GM21825 (cell line): Measurements from ENCODE around the gene NHS.

Experiments
- ATAC-seq: cut with Tn5 transposase; IDR thresholded peaks from one replicate; pipeline ENCODE4 v1.9.1; 2021; ENCODE audit warnings: mild to moderate bottlenecking, moderate library complexity; ENCODE audit not compliant: unreplicated experiment

Gene NHS

DNA sequence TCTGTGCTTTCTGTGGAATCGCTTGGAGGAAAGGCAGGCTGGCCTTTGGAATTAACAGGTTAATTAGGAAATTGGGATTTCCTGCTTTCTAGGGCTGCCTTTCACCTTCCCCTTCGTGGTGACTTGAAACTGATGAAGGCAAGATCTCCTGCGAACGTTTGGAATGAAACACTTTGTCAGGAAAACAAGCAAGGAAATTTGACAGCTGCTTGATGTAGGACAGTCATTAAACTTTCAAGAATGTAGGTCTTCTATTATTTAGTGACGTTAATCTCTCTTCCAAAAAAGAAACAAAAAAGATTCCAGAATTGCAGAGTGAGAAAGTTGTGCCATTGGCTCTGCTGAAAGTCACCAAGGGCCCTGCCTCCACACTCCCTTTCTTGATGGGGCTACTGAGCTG, 206.6 kb downstream of the NHS start:
- no peak for ATAC-seq

DNA sequence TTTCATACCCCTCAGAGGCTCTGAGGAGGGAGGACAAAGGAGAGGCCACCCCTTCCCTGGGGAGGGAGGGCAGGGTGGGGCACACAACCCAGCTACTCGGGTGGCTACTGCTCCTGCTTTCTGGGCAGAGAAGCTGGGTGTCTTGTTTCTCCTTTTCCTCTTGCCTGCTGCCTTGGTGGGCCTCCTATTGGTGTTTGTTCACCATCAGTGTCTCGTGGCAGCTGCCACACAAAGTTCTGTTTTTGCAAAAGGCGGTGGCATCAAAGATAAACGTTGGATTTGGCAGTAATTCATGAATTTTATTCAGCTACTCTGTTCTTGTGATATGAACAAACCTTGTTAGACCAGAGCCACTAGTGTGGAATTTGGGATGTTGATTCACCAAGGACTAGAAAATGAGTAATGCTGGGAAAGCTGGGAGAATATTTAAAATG, 209.3 kb downstream of the NHS start:
- no peak for ATAC-seq

DNA sequence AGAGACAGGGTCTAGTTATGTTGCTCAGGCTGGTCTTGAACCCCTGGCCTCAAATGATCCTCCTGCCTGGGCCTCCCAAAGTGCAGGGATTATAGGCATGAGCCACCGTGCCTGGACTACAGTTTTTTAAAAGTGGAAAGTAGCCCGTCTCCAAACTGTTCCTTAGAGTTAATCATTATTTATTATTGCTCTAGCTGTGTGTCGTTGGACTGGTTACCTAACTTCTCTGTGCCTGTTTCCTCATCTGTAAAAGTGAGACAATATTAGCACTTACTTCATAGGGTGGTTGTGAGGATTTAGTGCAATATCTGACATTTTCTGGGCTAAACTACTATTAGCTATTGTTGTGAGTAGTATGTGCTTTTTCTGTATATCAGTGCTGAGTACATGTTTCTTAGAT, 210.0 kb downstream of the NHS start:
- ATAC-seq: no peak

DNA sequence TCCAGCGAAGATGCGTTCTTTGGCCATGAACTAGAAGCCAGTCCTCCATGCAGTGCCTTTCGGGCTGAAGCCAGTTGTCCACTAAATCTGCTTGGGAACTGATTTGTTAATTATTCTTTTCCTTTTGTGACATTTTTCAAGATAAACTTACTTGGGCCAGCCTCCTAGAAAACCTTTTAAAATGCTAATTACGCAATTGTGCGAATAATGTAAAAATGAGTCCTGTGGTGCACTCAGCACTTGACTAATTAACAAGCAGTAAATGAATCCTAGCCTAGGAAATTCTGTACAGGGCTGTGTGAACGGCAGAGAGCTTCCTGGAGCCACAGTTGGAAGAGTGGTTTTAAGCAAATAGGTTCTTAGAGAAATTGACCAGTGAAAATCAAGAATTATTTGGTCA, 212.4 kb downstream of the NHS start:
- no peak for ATAC-seq

DNA sequence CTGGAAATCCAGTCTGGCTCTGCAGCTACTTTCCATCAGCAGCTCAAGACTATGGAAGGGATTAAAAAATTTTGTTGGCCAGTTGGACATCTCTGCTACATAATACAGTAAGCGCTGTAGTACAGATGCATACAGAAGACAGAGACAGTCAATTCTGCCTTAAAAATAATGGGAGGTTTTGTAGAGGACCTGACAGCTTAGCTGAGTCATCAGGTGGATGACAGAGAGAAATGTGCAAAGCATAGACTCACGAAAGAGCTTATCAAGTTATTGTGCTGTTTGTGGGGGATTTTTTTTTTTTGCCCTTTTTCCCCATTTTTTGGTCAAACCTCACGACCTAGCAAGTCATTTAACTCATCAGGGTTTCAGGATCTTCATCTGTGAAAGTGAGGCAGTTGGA, 213.3 kb downstream of the NHS start:
- ATAC-seq: no peak

DNA sequence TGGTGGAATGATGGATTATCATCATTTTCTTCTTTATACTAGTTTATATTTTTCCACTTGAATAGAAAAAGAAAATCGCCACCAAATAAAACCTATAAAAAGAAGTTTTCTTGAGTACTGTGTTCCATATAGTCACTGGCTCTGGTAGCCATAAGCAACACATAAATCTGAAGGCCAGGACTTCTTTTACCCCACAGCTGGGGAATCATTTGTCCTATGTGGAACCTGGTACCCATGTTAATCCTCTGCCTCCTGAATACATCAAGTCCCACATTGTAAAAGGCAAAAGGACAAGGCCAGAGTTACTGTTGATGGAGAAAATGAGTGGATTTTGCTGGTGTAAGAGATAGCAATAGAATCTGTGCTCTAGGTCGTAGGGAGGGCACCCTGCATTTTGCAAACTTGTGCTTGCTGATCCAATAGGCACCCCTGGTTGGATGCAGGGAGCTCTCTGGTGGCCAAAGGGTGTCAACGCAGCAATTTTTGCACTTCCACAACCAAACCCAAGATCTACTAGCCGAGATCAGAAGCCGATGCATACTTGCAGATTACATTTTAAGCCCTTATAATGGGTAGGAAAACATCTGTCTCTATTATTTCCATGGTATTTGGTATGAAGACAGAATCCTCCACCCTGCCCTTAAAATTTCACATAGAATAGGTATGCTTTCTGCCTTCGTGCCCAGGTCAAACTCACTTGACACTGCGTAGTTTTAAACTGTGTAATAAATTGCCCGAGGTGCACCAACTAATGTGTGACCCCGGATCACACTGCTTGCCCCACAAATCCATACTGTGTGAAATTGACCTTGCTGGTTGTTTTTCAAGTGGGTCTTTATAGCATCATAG, 216.1 kb downstream of the NHS start:
- ATAC-seq: no peak

DNA sequence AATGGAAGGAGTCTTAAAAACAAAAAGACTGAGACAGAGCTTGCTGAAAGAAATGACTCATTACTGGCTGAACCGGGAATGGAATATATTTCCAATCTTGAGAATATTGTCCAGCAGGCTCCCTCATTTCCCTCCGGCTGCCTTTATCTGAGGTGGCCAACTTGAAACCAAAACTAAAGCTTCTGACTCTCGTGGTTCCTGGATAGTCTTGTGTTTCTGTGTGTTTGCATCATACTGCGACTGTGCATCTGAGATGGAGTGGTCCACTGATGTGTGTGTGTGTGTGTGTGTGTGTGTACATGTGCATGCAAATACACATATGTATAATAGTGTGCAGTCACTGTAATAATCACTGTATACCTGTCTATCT, 216.7 kb downstream of the NHS start:
- ATAC-seq: no peak

DNA sequence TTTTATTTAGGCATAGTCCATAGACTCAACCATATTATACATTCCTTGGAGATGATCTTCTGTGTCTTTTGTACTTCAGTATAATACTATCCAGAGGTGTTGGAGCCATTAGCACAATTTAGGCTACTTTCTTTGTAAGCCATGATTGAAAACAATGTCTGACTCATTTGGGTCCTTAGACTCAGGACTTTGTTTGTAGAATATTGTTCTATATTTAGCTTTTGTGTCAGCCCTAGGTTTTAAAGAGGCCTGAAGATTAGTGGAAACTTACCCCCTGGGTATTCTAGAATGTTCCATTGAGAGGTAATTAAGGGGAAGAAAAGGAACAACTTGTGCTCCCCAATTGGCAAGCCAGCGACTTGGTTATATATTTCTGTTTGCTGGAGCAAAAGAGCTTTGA, 217.1 kb downstream of the NHS start:
- ATAC-seq: no peak

DNA sequence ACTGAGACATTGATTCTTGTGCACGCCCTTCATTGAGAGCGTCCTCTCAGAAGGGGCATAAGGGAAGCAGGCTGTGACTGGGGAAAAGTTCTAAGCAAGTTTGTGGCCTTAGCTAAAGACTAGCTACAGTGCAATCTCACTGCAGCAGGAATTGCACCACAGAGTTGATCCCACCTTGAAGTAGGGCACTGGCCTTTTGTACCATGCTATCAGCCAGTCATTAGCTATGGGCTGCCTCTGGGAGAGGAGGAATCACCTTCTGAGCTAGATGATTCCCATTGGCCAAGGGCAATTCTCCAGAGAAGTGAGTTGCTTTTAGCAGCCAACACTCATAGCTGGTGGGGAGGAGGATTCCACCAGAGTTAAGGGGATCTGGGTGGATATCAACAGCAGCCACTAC, 219.7 kb downstream of the NHS start:
- no peak for ATAC-seq

DNA sequence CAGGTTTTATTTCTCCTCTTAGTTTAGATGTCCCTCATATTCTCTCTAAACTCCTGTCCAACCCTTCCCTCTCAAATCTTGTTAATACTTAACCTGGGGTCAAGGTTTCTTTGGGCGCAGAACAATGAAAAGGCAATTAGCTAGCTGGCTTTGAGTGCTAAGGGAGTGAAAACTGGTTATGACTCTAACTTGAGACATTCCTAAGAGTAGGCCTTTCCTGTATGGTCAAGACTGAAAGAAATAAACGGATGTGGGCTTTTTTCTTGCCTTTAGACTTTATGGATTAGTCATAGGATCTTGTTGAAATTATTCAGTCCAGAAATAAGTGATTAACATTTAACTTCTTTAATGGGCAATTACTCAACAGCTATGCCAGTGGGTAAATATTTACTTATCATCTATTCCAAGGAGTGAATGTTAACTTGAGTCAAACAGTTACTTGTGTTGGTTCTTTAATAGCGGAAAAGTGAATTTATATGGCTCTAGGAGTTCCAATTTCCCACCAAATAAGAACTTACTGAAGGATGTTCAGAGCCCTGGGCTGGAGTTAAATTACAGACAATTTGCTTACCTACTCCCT, 220.5 kb downstream of the NHS start:
- no peak for ATAC-seq

DNA sequence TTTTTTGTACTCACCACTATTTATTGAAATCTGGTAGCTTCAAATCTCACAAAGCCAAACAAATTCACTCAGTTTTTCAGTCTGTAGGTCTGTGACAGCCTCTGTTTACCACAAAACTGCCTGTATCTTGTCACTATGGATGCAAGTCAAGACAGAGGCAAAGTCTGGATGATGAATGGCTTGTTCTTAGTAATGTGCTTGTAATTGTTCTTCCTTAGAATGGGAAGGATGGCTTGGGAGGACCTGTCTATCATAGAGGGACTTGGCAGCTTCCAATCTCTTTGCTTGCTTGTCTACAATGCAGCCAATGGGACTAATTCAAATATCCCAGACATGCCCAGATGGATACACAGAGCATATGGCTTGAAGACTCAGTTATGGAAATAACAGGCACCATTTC, 221.1 kb downstream of the NHS start:
- ATAC-seq: no peak

DNA sequence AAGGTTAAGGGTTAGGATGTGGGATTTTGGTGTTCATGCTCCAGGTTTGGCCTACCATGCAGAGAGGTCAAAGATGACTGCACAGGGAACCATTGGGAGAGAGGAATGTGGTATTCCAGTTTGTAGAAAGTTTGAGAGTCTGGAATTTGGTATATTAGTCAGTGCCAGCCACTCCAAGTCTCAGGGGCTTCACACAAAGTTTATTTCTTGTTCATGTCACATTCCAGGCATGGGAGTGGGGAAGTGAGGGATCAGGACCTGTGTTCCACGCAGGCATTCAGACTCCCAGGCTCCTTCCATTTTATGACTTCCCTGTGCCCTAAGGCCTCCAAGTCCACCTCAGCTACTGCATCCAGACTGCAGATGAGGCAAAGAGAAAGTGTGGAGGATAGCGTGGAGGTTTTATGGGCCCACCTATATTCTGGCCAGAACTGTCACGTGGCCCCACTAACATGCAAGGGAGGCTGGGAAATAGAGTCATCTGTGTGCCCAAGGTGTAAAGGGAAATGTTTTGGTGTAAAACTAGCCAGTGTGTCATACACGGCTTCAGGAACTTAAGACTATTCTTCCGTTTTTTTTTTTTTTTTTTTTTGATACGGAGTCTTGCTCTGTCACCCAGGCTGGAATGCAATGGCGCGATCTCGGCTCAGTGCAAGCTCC, 221.7 kb downstream of the NHS start:
- no peak for ATAC-seq

DNA sequence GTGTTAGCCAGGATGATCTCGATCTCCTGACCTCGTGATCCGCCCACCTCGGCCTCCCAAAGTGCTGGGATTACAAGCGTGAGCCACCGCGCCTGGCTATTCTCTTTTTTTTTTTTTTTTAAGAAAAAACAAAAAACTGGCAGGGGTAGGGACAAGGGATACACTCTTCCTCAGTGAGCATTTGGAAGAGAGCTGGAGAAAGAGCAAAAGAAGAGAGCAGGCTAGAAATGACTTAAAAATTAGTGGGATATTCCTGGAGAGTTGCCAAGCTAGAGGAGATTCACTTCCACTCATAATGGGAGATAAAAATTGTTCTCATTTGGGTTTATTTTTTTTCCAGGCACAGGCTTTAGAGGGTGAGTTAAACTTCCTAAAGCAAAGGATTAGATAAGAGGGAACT, 222.3 kb downstream of the NHS start:
- ATAC-seq: no peak

DNA sequence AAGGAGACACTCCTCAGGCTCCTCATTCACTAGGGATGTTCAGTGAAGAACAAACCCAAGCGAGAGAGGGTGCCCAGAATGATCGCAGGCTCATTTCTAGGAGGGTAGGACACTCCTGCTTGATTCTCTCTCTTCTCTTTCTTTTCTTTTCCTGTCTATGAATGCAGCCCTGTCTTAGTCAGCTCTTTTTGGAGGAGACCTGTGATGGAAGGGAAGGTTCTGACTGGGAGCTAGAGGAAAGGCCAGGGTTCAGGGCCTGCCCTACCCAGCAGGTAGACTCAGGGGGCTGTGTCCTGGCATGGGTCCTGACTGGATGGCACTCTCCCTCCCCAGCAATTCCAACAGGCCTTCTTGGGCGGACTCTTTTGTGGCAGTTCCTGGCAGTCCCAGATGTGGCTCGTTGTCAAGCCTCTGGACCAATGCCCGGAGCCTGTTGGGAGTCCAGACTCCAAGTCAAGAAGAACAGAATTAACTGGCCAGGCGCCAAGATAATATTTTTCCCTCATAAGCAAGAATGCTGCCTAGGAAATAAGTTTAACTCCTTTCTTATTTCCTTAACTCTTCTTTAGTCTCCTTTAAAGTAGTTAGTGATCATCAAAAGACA, 222.9 kb downstream of the NHS start:
- ATAC-seq: no peak

DNA sequence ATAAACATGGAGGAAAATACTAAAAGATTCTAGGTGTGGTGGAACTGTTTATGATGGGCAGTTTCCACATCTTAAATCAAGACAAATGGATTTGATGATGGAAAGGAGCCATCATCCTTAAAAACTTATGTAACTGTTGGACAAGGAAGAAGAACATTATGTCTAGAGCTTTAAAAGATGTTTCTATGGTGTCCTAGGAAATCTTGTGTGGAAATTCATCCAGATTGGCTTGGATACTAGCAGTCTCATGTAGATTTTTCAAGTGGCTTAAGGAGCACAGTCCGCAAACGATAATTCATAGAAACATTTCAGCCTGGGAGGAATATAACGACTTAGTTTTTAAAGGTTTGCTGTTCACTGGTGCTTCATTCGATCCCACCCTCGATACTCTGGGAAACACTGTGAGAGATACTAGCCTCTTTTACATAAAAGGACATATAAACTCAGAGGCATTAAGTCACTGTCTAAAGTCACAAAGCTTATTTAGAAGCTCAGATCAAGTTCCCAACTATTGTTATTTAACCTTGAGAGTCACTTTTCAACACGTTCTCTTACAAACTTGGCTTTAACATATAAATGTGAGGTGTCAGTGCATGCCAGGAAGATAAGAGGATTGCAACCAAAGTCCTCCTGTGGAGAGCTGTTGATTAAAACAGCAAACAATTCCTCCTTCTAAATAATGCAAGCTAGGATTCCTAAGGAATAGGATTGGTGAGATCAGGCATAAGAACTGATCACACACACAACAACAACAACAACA, 226.6 kb downstream of the NHS start:
- no peak for ATAC-seq

DNA sequence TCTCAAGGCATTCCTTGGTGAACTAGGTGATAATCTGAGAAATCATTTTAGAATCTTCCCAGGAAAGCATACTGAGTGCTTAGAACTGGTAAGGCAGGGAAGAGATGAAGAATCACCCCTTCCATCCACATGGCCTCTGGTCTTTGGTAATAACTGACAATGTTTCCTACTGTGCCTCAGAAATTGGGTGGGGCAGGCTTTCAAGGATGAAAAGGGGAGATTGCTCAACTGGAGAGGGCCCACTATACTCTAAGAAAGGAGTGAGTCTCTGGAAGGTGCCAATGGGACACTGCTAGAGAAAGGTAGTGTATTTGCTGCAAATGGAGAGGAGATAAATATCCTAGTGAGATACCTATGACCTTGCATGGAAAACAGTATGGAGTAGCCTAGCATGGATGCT, 227.2 kb downstream of the NHS start:
- no peak for ATAC-seq

DNA sequence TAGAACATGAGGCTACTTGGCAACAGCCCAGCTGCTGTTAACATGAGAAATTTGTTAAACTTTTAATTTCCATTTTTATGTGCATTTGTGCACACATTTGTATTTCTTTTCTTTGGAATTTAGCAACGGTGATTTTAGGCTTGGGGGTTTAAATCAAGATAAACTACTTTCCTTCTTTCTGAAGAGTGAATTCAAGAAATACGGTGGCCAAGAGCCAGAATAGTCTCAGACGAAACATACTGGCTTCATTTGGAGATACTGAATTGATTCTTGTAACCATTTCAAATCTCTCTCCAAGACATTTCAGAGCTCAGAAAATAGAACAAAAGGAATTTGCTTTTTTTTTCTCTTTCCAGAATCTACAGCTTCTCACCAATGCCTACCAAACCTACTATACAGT, 228.2 kb downstream of the NHS start:
- no peak for ATAC-seq

DNA sequence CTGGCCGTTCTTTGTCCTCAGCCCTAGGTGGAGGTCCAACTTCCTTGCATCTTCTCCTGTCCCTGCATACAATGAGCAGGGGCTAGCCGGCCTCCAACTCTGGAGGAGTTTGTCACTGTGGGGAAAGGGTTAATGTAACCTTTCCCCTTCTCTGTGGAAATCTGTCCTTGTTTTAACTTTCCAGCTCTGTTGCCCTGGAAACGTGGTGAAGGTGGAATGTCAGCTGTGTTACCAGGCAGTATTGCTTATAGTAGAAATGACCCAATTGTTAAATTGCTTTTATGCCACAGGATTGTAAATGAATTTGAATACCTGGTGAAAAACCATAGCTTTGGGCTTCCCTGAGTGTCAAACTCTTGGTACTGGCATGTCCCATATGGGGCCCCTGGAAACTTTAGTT, 230.7 kb downstream of the NHS start:
- no peak for ATAC-seq

DNA sequence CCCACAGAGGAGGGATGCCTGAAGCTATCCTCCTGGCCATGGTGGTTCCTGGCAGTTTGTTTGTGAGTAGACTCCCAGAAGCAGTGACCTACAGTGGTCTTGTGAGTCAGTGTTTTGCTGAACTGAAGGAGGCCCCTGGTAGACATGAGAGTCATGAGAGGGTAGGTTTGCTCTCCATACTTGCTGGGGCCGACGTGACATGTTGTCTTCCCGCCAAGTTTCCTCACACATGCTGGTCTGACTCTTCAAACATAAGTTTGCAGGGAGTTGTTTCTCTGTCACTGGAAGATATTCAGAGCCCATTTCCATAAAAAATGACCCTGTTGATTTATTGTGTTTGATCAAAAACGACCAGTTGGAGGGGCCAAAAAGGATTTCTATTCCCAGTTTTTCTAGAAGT, 231.2 kb downstream of the NHS start:
- no peak for ATAC-seq

DNA sequence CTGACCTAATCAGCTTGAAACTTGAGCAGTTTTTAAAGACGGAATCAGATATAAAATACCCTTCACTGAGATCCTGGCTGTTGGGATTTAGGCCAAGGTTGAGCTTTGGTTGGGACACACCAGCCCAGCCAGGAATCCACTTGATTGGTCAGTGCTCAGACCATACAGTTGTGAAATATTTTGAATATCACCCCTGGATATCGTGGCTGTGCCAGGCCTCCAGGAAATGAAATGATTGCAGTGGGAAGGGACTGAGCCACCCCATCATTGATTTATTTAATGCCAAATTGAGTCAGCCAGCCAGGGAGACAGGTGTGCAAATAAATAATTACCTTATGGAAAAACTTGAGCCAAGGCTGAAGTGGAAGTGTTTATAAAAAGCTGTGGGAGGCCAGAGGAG, 233.9 kb downstream of the NHS start:
- no peak for ATAC-seq

DNA sequence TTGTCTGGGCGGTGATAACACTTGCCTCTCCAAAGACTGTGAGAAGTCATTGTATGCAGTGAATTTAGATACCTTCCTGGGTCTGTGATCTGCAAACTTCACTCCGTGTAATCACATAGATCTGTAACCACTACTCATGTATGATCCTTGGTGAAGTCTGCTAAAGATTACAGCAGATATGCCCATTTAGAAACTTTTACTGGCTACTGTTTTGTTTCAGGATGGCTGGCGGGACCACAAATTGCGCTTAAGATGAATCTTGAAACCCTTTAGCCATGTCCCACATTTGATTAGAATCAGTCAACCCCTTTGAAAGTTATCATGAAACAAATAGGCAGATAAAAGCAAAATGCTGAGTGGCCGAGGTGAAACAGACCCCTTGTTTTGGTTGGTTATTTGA, 235.8 kb downstream of the NHS start:
- ATAC-seq: no peak
